NOMO-1 treated with DMSO at 0.1 percent for 48 hours (cell line): ENCODE results near the gene PDLIM3.
"Not testable (repeated sequence)": the region's sequence is repeated elsewhere in the genome, so short reads cannot be mapped to it uniquely, and the experiment has no call there.

ENCODE experiments used
- DNase-seq: peaks from one replicate; lab custom pipeline; 2025; ENCODE audit not compliant: unreplicated experiment; lab: John Stamatoyannopoulos, UW

Gene PDLIM3, protein sequence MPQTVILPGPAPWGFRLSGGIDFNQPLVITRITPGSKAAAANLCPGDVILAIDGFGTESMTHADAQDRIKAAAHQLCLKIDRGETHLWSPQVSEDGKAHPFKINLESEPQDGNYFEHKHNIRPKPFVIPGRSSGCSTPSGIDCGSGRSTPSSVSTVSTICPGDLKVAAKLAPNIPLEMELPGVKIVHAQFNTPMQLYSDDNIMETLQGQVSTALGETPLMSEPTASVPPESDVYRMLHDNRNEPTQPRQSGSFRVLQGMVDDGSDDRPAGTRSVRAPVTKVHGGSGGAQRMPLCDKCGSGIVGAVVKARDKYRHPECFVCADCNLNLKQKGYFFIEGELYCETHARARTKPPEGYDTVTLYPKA

DNA sequence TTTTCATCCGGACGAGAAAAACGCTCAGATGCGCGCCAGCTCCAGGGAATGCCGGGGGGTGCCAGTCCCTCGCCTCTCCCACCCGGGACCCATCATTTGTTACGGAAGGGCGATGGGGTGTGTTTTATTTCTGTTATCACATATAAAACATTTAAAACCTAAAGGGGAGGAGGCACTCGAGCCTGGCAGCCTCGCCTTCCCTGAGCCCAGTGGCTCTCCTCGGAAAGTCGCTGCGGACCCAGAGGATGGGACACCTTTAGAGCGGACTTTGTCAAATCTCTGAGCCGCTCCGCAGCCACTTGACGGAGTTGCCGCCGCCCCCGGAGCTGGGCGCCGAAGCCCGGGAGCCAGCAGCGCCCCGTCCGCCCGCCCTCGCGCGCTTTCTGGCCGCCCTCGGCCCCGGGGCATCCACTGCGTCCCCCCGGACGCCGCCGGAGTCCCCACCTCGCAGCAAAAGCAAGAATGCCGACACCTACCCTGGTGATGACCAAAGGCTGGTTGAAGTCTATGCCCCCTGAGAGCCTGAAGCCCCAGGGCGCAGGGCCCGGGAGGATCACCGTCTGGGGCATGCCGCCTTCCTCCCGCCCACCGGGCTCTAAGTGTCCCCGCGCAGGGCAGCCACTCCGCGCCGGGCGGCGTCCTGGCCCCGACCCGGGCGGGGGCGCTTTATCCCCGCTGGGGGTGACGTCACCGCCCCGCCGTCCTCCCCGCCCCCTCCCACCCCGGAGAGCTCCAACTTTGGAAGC, at the start of gene PDLIM3:
Gene PDLIM3 (minus strand): TSS at position 642 of the 746 bp plus-strand sequence. CDS start 73 bp downstream, at position 569.
- no peak for DNase-seq

DNA sequence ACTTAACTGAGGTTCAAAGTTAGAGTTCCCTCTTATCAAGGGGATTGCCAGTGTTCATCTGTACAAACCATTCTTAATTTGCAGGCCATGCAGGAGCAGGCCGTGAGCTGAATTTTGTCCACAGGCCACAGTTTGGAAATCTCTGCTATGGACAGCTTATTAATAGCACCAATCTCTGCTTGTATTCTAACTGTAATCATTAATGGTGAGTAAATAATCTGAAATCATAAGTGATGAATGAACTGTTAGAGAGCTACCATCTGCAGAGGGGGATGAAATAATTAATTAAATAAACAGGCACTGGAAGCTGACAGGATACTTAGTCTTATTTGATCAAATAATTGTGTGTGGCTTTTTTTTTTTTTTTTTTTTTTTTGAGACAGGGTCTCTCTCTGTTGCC, 48.5 kb upstream of the PDLIM3 start:
- DNase-seq = no peak

DNA sequence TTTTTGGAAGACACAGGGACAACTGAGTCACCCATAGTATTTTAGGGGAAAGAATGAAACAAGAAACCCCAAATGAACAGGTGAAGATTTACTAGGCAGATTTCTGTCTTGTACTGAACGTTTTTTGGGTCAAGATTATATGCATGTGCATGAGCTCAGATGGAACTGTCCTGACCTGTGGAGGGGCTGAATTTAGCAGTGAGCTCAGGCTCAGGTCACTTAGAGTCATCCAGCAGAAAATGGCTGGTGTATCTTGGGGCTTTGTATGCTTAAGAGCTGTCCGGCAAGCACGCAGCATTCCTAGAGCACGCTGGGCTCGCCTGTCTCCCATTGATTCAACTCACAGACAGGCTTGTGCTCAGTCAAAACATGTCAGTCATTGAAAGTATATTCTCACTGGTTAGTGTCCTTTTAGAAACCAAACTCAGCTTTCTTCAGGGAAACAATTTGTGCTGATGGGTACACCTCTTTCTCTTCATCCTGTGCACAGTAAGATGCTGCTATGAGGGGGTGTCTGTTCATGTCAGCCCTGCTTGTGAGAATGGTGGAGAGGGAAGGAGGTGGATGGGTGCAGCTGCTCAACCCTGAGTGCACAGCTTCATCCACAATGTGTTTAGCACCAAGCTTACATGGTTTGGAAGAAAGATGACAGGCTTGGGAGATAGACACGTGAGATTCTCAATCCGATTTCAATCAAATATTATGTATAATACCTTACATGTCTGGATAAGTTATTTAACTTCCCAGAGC, 47.5 kb upstream of the PDLIM3 start:
- no peak for DNase-seq

DNA sequence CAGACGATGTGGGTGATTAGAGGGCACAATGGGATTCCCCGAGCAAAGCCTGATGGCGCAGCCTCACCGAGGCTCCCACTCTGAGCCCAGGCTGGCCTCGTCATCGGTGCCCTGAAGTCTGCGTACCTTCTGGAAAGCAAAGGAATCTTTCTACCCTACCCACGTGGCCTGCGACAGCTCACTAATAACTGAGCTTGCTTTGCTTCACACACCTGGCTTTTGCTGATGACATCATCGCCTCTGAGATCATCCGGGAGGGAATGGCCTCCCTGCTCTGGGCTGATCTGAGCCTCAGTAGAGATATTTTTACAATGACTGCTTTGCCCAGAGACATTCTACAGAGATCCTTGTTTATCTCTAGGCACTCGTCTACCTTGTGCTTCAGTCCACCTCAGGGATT, 45.4 kb upstream of the PDLIM3 start:
- DNase-seq = no peak

DNA sequence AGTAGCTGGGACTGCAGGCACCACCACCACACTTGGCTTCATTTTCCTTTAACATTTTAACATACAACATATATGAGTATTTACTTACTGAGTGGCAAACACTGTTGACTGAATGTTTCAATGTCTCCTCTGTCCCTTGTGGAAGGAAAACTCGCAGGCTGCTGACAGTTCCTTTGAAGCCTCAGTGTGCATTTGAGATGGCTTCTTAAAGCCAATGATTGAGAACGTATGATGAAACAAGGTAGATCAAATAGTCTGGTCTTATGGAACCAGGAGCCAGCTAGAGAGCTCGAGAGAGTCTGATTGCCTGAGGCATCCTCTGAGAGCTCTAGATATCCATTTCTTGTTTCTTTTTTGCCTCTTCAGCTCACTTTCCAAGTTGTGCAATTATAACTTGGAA, 43.0 kb upstream of the PDLIM3 start:
- DNase-seq = no peak

DNA sequence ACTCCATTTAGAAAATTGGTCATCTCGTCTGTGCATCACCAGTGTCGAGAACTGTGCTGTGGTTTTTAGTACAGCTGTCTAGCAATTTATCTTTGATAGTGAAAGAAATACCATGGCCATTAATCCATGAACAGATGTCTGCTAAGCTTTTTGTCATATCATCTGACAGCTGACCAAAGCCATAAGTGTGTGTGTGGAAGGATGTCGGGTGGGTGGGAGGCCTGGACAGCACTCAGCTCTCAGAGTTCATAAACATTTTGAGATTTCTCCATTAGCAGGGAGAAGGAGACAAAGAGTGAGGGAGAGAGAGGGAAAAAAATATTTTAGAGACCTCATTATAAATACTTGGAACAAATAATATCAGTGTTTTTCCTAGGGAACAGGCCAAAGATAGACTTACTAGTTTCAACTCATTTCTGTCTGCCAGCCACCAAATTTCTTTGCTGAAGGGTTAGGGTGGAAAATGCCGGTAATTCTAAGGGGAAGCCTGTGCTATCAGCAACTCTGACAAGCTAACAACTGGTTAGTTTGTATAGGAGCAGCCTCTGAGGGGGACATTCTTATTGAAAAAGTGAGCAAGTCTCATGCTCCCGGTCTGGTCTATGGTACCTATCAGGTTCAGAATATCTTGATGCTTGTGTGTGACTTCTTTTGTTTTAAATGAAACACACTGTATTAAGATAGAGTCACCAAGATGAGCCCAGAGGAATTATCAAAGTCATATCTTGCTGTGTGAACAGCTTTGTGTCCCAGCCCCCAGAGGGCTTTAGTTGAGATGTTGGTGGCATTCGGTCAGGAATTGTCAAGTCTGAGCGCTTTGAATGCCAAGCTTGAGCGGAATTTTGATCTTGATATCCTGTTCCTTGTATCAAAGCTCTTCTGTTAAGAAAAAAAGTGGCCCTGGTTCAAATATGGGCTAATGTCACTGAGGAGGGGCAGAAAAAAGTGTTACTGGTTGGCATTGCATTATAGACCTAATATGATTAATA, 41.9 kb upstream of the PDLIM3 start:
- DNase-seq = no peak

DNA sequence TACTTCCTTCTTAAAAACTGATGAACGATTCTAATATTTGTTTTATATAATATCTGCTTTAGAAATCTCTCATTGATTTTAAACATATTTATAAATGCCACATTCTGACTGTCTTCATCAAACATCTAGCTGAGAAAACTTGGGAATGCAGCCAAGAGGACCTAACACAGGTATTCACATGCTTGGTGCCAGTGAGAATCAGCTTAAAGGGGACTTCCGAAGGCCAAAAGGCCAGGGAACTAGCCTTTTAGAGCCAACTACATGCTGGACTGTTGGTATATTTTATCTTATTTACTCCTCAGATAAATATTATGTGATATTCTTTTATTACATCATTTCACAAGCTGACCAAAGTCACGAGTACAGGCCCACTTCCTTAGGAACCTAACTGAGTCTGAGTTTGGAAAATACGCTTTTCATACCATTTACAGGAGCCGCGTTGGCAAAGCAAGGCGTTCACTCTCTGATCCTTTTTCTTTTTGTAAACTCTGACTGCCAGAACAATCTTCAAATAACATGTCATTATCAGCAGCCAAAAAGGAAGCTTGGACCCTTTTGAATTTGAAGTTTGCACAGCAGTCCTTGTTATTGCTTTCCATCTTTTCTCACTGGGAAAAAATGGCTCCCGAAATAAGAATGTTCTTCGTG, 41.1 kb upstream of the PDLIM3 start:
- DNase-seq = no peak

DNA sequence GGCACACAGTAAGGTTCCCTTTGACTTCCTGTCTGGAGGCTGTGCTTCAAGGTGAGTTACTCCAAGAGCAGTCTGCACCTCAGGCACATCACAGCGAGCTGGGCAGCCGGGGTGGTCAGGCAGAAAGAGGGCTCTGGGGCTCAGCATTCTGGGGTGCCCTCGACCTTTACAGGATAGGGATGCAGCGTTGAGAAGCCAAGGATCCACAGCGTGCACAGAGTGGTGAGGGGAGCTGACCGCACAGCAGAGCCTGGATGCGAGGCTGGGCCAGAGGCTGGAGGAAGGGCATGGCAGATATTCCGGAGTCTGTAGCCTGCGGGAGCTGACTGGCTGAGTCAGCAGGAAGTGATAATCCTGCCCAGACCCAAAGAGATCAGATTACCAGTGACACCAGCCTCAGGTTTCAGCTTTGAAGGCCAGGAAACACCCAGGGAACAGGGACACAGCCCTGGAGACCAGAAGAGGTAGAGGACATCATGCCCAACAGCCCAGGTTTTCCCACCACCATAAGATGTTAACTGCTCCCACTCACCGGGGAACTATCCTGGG, 38.4 kb upstream of the PDLIM3 start:
- no peak for DNase-seq

DNA sequence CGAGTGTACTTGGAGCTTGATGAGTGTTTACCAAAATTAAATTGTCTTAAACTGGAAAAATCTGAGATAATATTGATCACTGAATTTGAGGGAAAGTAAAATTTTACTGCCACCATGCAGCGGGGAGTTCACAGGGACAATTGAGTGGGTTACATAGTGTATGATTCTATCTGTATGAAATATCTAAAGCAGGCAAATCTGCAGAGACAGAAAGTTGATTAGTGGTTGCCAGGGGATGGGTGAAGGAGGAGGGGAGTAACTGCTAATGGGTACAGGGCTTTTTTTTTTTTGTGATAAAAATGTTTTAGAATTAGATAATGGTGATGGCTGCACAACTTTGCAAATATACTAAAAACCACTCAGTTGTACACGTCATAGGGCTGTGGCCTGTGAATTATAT, 35.4 kb upstream of the PDLIM3 start:
- no peak for DNase-seq

DNA sequence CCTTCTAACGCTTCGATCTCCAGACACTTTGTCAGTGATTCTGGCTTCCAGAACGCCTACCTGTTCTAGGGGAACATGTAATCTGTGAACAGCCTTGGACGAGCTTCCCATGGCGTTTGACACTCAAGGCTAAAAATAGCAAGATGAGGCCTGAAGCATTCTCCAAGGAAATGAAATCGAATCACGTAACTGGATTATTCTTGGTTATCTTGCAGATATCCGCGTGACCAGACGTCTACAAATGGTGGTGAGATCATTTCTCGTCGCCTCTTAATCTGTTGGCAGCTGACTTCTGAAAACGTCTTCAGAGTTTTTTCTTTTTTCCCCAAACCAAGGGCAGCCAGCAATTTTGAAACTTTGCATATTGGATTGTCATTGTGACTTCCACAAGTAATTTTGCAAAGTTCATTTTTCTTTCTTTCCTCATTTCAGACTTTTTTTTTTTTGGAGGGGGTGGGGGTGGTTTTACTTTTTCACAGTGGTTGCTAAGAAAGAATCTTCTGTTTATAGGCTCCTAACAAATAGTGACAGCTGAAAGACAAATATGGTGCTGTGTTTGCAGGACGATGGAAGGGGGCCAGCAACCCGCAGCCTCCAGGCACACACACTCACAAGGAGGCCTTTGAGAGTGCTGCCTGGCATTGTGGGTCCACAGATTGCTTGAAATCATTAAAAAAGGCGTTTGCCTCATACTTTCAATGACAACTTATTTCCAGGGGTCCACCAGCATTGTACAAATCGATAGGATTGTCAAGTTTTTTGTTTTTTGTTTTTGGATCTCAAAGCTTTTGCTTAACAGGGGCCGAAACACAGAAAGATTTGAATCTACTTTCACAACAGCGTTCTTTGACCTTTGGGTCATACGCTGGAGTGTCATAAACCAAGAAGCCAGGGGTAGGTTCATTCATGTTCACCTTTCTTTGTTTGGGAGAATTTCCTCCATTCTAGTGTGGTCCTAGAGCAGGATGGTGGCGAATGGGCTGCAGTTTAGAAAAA, 32.4 kb upstream of the PDLIM3 start:
- no peak for DNase-seq

DNA sequence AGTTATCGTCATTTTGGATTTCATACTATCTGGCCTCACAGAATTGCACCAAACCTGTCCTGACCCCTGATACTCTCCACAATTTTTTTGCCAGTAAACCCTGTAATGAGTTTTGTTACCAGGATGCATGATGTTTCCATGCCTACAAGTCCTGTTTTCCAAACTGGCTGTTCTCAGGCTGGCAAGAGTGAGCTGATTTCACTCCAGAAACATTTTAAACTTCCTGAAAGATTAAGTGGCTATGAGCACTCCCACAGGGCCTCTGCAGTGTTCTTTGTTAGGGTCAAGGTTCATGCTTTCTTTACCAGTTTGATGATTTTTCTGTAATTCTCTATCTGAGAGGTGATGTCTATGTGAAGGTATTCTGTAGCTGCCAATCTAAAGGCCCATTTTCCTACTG, 31.7 kb upstream of the PDLIM3 start:
- no peak for DNase-seq

DNA sequence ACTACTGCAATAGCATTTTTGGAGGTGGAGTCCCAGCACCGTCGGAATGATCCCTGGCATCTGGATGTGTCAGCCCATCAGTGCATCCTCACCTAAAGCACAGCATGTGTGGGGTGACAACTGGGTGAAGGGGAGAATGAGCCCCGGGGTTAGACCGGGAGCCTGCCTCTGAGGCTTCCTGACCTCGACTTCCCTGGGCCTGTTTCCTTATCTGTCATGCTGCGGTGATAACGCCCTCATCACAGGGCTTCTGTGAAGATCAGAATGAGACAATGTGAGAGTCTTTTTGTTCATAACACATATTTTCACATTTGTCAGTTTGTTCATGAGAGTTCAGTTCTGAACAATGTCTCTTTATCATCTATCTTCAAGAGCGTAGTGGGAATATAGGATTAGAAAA, 31.1 kb upstream of the PDLIM3 start:
- DNase-seq = no peak

DNA sequence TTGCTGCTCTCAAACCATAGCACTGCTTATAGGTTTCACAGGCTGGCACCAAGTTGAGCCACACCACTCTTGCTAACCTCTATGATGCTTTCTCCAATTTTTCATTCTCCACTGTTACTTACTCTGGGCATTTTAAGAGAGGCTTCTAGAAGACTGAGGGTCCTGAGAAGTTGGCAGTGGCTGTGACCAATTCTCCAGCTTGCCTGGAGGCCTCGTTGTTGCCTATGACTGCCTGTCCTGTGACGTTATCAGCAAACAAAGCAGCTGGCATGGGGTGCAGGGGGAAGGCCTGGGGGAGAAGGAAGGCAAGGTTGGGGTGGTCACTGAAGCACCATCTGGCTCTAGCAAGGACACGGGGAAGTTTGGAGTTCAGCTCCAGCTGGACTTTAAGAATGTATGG, 30.4 kb upstream of the PDLIM3 start:
- DNase-seq = no peak

DNA sequence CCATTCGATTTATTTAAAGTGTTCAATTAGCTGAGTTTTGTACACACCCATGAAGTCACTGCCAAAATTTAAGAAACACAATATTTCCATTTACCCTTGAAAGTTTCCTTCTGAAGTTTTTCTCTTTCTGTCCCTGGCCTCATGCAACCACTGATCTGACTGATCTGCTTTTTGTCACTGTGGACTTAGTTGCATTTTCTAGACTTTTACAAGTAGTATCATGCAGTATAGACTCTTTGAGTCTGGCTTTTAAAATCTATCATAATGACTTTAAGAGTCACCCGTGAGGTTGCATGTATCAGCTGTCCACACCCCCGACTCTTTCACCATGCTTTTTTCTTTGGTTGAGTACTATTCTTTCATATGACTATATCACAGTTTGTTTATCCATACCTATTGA, 29.0 kb upstream of the PDLIM3 start:
- DNase-seq = no peak

DNA sequence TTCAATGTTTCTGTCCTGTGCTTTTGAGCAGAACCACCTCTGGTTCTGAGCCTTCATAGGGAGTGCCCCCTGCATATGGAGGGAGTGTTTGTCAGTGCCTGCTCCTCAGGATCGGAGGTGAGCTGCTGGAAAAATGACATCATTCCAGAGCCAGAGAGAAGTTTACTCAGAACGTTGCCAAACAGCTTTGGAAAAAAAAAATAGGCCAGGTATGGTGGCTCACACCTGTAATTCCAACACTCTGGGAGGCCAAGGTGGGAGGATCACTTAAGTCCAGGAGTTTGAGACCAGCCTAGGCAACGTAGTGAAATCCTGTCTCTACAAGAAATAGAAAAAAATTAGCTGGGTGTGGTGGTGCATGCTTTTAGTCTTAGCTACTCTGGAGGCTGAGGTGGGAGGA, 27.2 kb upstream of the PDLIM3 start:
- DNase-seq = no peak

DNA sequence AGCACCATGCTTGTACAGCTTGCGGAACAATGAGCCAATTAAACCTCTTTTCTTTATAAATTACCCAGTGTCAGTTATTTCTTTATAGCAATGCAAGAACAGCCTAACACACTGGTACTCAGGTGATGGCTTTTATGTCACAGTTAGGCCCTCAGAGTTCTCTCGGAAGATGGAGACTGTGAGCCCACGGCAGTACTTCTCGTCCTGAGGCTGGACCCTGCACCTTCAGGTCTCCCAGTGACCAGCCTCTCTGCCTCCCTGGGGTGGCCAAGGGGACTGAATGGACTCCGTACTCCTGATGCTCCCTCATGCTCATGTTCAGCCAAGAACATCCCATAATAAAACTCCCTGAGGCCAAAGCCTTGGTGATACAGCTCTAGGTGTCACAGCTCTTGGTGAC, 25.0 kb upstream of the PDLIM3 start:
- DNase-seq = no peak

DNA sequence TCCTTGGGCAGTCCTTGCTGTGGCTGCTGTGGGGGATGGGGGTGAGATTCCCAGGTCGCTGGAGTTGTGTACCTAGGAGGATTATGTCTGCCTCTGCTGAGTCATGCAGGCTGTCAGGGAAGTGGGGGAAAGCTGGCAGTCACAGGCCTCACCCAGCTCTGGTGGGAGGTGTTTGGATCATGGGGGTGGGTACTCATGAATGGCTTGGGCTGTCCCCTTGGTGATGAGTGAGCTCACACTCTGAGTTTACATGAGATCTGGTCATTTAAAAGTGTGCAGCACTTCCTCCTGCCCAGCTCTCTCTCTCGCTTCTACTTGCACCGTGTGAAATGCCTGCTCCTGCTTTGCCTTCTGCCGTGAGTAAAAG, 24.6 kb upstream of the PDLIM3 start:
- no peak for DNase-seq

DNA sequence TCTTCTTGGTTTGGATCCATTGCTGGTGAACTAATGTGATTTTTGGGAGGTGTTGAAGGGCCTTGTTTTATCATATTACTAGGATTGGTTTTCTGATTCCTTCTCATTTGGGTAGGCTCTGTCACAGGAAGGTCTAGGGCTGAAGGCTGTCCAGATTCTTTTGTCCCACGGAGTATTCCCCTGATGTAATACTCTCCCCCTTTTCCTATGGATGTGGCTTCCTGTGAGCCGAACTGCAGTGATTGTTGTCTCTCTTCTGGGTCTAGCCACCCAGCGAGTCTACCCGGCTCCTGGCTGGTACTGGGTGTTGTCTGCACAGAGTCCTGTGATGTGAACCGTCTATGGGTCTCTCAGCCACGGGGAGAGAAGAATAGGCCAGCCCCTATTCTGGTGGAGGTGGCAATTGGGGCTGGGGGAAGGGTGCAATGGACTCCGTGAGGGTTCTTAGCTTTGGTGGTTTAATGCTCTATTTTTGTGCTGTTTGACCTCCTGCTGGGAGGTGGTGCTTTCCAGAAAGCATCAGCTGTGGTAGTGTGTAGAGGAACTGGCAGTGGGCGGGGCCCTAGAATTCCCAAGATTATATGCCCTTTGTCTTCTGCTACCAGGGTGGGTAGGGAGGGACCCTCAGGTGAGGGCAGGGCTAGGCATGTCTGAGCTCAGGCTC, 24.1 kb upstream of the PDLIM3 start:
- DNase-seq = not testable (repeated sequence)
